VCaP (cell line): ENCODE results near the gene PHF1.

ENCODE experiments used
- H3K27ac ChIP-seq: fragments of 450-650 bp; 2 replicates; pipeline ENCODE4 v1.5.1; 2017
- CTCF ChIP-seq: fragments of 450-650 bp; conservative IDR thresholded peaks from 2 replicates; pipeline ENCODE4 v1.5.1; 2017; ENCODE audit warnings: mild to moderate bottlenecking, moderate library complexity

PHF1 gene

GRCh38 chr6:33425668-33426577, 15.1 kb downstream of the PHF1 start:
- peak overlapping the region; percentile 92 for H3K27ac ChIP-seq

GRCh38 chr6:33426590-33427511, 16.0 kb downstream of the PHF1 start:
- H3K27ac ChIP-seq, result peak overlapping the region; percentile 92
- no peak for TF ChIP-seq CTCF

More at GRCh38 chr6:33425668-33426577, 15.1 kb downstream of the PHF1 start:
- TF ChIP-seq CTCF, result peak; percentile 88

GRCh38 chr6:33427585-33428223, 16.9 kb downstream of the PHF1 start:
- TF ChIP-seq CTCF, result peak; percentile 50
- peak overlapping the region; percentile 92 for H3K27ac ChIP-seq

GRCh38 chr6:33428224-33428965, 17.6 kb downstream of the PHF1 start:
- peak; percentile 69 for TF ChIP-seq CTCF
- peak overlapping the region; percentile 92 for H3K27ac ChIP-seq

- no peak for TF ChIP-seq CTCF
- peak overlapping the region; percentile 92 for H3K27ac ChIP-seq
Observed at GRCh38 chr6:33428966-33429749, 18.3 kb downstream of the PHF1 start.

GRCh38 chr6:33429750-33430052, 18.9 kb downstream of the PHF1 start:
- no peak for TF ChIP-seq CTCF
- peak overlapping the region; percentile 92 for H3K27ac ChIP-seq
